SK-N-MC (cell line): ENCODE results near the gene NOL6.

Source experiments
- DNase-seq: peaks from one replicate; pipeline ENCODE4 v3.0.0-alpha.2; 2011; ENCODE audit warnings: low read depth, low spot score
- H3K27ac ChIP-seq: fragments of 200-600 bp; sonication (generic); 2 replicates; pipeline ENCODE4 v1.5.1; 2016; ENCODE audit warnings: mixed run types
- H3K36me3 ChIP-seq: fragments of 200-600 bp; sonication (generic); 2 replicates; pipeline ENCODE4 v1.6.1; 2017; ENCODE audit warnings: antibody characterized with exemption, low read length, mixed read lengths; ENCODE audit not compliant: insufficient read depth
- H3K4me3 ChIP-seq: fragments of 200-600 bp; sonication (generic); 2 replicates; pipeline ENCODE4 v1.5.1; 2016
- H3K9ac ChIP-seq: fragments of 200-600 bp; sonication (generic); 2 replicates; pipeline ENCODE4 v1.8.0; 2017; ENCODE audit warnings: mixed run types, mixed read lengths; ENCODE audit not compliant: insufficient read length
- H3K9me3 ChIP-seq: fragments of 200-600 bp; sonication (generic); 2 replicates; pipeline ENCODE4 v1.6.1; 2017; ENCODE audit warnings: low read depth, mild to moderate bottlenecking, antibody characterized with exemption, low read length, moderate library complexity, mixed read lengths
- EZH2 ChIP-seq: fragments of 200-600 bp; sonication (generic); IDR thresholded peaks from one replicate; pipeline ENCODE4 v1.6.1; 2017; ENCODE audit warnings: antibody characterized with exemption
- FOXP2 ChIP-seq: optimal IDR thresholded peaks from 2 replicates; pipeline ENCODE3; 2011; ENCODE audit warnings: mild to moderate bottlenecking, moderate library complexity; ENCODE audit not compliant: insufficient read depth; ENCODE audit errors: extremely low read length, control extremely low read depth
- POLR2AphosphoS5 ChIP-seq: IDR thresholded peaks from 2 replicates; pipeline ENCODE4 v1.6.1; 2012; ENCODE audit warnings: mild to moderate bottlenecking, low read depth, low read length, borderline replicate concordance

The NOL6 gene

GRCh38 chr9:33466565-33467495 is 6.9 kb downstream of the NOL6 start:
- Histone ChIP-seq H3K27ac (no peak overlapping the region), H3K4me3 (no peak overlapping the region), H3K36me3 (peaks cover 96% of the 10 kb centered on the region), H3K9ac (no peak overlapping the region), H3K9me3 (no peaks in the 10 kb centered on the region)
- DNase-seq, result no peak
- TF ChIP-seq FOXP2 (no peak), POLR2AphosphoS5 (no peak), EZH2 (no peak)

GRCh38 chr9:33465596-33466564 is 7.8 kb downstream of the NOL6 start:
- Histone ChIP-seq H3K27ac (no peak overlapping the region), H3K4me3 (no peak overlapping the region), H3K9ac (no peak overlapping the region), H3K9me3 (no peaks in the 10 kb centered on the region), H3K36me3 (peaks cover 95% of the 10 kb centered on the region)
- DNase-seq, result no peak
- TF ChIP-seq FOXP2, result no peak
- TF ChIP-seq POLR2AphosphoS5, result no peak
- no peak for TF ChIP-seq EZH2

- H3K36me3 ChIP-seq, result peaks cover 91% of the 10 kb centered on the region
- DNase-seq, result no peak
- H3K4me3 ChIP-seq, result no peak overlapping the region
- H3K9ac ChIP-seq, result no peak overlapping the region
- TF ChIP-seq FOXP2 (no peak), POLR2AphosphoS5 (no peak), EZH2 (no peak)
- no peak overlapping the region for H3K27ac ChIP-seq
- no peaks in the 10 kb centered on the region for H3K9me3 ChIP-seq
Measured at GRCh38 chr9:33465096-33465495, 8.6 kb downstream of the NOL6 start.

DNA sequence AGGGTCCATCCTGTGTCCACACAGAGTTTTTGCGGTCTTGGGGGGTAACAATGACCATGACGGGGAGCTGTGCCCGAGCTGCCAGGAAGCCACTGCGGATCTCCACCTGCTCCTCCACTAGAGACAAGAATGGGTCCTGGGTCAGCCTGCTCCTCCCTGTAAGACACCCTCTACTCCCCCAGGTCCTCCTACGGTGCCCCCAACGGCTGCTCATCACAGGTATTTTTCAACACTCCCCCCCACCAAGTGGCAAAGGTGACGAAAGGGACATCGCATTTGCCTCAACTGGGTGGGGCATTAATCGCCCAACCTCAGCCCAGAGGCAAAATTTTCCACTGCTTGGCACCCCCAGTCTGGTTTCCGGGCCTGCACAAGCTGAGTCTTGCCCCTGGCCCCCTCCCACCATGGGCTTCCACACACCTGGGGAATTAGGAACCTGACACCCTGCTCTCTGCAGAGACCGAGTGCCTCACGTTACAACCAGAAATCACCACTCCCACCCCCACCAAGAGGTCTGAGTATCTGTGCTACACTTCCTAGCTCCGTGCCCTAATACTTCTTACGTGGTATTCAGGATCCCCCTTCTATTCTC is 9.6 kb downstream of the NOL6 start:
- Histone ChIP-seq H3K4me3 (no peak overlapping the region), H3K36me3 (peaks cover 81% of the 10 kb centered on the region), H3K27ac (no peak overlapping the region), H3K9ac (no peak overlapping the region), H3K9me3 (no peaks in the 10 kb centered on the region)
- DNase-seq, result no peak
- TF ChIP-seq FOXP2, result no peak

GRCh38 chr9:33463151-33463550 is 10.6 kb downstream of the NOL6 start:
- Histone ChIP-seq H3K9ac (no peak overlapping the region), H3K4me3 (no peak overlapping the region), H3K36me3 (peaks cover 71% of the 10 kb centered on the region), H3K27ac (no peak overlapping the region), H3K9me3 (no peaks in the 10 kb centered on the region)
- no peak for TF ChIP-seq EZH2
- TF ChIP-seq POLR2AphosphoS5, result no peak
- no peak for TF ChIP-seq FOXP2
- DNase-seq, result no peak

DNA sequence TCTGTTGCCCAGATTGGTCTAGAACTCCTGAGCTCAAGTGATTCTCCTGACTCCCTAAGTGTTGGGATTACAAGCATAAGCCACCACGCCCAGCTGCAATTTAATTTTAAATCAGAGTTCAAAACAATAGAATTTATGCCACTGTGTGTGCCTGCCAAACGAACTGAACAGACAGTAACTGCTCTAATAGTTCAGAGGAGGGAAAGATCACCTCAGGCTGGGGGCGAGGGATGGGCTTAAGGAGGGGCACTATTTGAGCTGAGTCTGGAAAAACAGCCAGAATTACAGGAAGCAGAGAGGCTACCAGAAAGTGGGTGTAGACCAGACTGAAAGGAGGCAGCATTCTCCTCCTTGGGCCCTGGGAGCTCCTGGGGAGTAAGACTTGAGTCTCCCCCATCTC is 12.2 kb downstream of the NOL6 start:
- no peak overlapping the region for H3K9ac ChIP-seq
- DNase-seq, result no peak
- H3K36me3 ChIP-seq, result peaks cover 55% of the 10 kb centered on the region
- no peak overlapping the region for H3K4me3 ChIP-seq
- TF ChIP-seq POLR2AphosphoS5 (no peak), FOXP2 (no peak), EZH2 (no peak)
- 0 out of 2 replicates have a peak overlapping the region, but pooled peaks have one; percentile 13 for H3K27ac ChIP-seq
- H3K9me3 ChIP-seq, result no peaks in the 10 kb centered on the region

- H3K36me3 ChIP-seq, result peaks cover 48% of the 10 kb centered on the region
- no peak overlapping the region for H3K4me3 ChIP-seq
- TF ChIP-seq EZH2 (no peak), FOXP2 (no peak), POLR2AphosphoS5 (no peak)
- no peak overlapping the region for H3K9ac ChIP-seq
- no peak overlapping the region for H3K27ac ChIP-seq
- H3K9me3 ChIP-seq, result no peaks in the 10 kb centered on the region
- no peak for DNase-seq
Measured at GRCh38 chr9:33460854-33461253, 12.9 kb downstream of the NOL6 start.

DNA sequence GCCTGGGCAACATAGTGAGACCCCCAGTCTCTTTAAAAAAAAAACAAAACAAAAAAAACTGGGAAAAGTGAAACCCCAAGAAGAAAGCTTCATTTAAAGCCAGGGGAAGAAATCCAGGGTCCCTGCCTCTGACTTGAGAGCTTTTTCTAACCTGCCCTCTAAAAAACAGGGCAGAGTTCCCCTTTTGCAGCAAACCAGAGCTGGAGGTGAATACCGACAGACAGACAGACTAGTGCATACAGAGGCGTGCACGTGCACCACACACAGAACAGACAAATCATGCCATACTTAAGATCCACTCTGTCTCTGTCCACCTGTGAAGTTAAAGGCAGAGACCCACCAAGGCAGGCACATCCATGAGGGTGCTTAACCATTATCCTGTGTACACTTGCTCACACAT is 14.6 kb downstream of the NOL6 start:
- Histone ChIP-seq H3K36me3 (peaks cover 31% of the 10 kb centered on the region; the same call in 1 of the 2 replicates), H3K9ac (no peak overlapping the region), H3K27ac (no peak overlapping the region), H3K9me3 (no peaks in the 10 kb centered on the region), H3K4me3 (no peak overlapping the region)
- DNase-seq, result no peak
- TF ChIP-seq EZH2 (no peak), POLR2AphosphoS5 (no peak), FOXP2 (no peak)
